ENCODE results near the gene SEMA7A. TPM values are rescaled to one million over a fixed set of nuclear protein-coding genes. Genes with fewer than 3 reads are reported as not detected.

Gene SEMA7A
- total RNA-seq, 1 donor from 2014 or later, result 5.5 TPM

DNA sequence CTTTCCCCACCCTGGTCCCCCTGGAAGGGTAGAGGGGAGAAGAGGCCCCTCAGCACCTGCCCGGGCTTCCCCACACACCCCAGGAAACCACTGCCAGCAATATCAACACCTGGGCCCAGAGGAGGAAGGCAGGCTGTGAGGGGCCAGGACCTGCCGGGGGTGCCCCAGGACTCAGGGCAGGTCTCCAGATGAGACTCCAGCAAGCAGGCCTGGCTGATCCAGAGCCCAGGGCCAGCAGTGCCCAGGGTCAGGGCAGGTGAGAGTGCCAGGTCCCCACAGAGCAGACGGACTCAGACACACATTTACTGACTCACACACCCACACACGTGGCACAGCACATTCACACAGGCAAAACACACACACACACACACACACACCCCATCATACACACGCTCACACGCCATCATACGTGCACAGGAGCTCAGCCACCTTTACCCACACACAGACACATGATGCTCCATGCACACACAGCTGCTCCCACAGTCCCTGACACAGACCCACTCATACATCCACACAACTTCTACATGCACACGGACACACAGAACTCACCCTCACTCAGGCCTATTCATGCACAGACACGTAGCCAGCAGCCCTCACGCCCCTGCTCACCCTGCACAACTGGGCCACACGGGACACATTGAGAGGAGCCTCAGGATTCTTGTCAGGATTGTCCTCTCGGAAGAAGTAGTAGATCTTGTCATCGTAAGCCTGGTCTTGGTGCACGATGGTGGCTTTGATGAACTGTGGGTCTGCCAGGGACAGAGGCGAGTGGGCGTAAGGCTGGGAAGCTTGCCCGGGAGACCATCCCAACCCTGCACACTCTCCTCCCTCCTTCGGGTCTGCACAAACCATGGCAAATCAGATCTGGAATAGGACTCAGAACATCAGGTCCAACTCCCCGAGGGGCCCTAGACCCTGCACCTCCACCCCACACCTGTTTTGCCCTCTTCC, 17.5 kb downstream of the SEMA7A start:
- intact Hi-C loops (cut with DNase I), result no loop called here
- Histone ChIP-seq H3K4me1 (no peaks in the 10 kb centered on the region), H3K36me3 (no peaks in the 10 kb centered on the region), H3K27ac (no peak overlapping the region), H3K27me3 (no peaks in the 10 kb centered on the region), H3K9me3 (no peaks in the 10 kb centered on the region), H3K4me3 (no peak overlapping the region)
- no peak for DNase-seq (ENCODE audit: low spot score in 2 of 2)
- TF ChIP-seq, protein P1, sequence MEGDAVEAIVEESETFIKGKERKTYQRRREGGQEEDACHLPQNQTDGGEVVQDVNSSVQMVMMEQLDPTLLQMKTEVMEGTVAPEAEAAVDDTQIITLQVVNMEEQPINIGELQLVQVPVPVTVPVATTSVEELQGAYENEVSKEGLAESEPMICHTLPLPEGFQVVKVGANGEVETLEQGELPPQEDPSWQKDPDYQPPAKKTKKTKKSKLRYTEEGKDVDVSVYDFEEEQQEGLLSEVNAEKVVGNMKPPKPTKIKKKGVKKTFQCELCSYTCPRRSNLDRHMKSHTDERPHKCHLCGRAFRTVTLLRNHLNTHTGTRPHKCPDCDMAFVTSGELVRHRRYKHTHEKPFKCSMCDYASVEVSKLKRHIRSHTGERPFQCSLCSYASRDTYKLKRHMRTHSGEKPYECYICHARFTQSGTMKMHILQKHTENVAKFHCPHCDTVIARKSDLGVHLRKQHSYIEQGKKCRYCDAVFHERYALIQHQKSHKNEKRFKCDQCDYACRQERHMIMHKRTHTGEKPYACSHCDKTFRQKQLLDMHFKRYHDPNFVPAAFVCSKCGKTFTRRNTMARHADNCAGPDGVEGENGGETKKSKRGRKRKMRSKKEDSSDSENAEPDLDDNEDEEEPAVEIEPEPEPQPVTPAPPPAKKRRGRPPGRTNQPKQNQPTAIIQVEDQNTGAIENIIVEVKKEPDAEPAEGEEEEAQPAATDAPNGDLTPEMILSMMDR (IDR thresholded peaks at IDR 0.05), result no peak

DNA sequence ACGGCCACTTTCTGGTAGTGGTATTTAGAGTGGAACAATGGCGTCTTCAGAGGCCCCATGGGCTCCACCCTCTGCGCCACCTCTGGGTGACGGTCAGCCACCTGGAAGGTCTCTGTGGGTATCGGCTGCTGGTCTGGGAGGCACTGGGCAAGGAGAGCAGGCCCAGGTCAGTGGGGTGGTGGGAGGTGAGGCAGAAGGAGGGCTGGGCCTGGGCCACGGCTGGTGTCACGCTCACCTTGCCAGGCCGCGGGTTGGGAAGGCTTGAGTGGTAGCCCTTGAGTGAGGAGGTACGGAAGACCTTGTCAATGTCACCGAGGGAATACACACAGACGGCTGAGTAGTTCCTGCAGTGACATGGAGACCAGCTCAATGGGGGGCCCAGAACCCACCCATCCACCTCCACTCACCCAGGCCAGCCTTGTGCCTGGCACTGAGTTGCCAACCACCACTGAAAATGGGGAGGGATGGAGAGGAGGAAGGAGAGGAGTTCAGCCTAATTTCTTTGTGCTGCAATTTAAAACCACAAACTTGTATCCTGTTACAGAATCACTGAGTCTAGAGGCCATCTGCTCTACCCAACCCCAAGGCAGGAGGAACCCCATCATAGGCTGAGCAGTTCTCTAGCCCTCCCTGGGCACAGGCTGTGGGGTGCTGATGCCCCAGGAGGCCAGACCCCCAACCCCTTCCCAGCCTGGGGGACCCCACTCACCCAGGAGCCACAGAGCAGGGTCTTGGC, 19.0 kb downstream of the SEMA7A start:
- Histone ChIP-seq H3K27me3 (no peaks in the 10 kb centered on the region), H3K27ac (no peak overlapping the region), H3K9me3 (no peaks in the 10 kb centered on the region), H3K4me1 (no peaks in the 10 kb centered on the region), H3K36me3 (no peaks in the 10 kb centered on the region), H3K4me3 (no peak overlapping the region)
- DNase-seq (ENCODE audit: low spot score in 2 of 2), result no peak
- intact Hi-C loops (cut with DNase I), result no loop called here
- TF ChIP-seq, protein P1 (IDR thresholded peaks at IDR 0.05), result no peak

DNA sequence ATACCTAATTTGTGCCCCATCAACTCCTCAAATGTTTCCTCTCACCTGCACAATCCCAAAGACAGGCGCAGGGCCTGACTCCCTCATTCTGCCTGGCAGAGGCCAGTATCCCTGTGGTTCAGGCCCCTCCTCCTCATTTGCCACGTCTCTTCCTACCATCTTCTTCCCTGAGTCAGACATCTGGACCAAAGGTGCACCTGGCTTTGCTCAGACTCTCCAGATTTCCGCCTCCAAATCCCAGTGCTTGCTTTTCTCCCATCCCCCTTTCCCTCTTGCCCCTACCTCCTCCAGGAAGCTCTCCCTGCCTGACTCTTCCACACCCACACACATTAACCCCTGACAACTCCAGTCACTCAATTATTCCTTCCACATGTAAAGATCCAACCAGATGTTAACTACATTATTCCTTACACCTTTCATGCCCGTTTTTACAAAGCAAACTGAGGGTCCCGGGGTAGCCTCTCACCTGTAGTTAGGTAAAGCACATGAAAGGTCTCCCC, 19.6 kb downstream of the SEMA7A start:
- H3K27ac ChIP-seq, result no peak overlapping the region
- H3K27me3 ChIP-seq, result no peaks in the 10 kb centered on the region
- no peak for DNase-seq (ENCODE audit: low spot score in 2 of 2)
- TF ChIP-seq, protein P1 (IDR thresholded peaks at IDR 0.05), result no peak
- H3K36me3 ChIP-seq, result no peaks in the 10 kb centered on the region
- H3K4me1 ChIP-seq, result no peaks in the 10 kb centered on the region
- H3K4me3 ChIP-seq, result no peak overlapping the region
- intact Hi-C loops (cut with DNase I), result no loop called here
- H3K9me3 ChIP-seq, result no peaks in the 10 kb centered on the region

DNA sequence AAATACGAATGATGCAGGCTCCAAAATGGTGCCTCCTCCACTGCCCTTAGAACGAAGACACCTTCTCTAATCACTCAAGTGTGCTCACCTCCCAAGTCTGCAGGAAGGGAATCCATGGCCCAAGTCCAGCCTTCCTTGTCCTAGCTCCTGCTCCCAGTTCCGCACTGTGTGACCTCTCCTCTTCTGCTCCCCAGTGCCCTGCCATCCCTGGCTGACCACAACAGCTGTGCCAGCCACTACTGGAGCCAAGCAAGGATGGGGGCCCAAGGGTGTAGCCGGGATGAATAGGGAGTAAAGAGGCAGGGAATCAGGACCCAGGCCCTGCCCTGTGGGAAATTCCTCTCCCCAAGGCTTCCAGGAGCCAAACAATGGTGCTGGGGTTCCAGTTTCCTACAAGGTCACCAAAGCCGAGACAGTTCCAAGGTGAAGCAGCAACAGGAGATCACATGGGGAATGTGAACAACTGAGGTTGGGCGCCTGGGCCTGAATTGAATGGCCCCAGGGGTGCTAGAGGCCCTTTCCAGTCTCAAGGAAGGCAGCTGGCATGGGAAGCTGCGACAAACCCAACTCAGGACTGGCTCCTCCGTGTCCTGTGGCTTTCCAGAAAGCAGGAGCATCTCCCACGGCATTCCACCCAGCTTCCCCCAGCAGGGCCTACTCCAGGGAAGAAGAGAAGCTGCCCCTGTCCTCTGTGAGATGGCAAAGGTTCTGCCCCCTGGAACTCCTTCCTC, 20.2 kb downstream of the SEMA7A start:
- H3K36me3 ChIP-seq, result no peaks in the 10 kb centered on the region

DNA sequence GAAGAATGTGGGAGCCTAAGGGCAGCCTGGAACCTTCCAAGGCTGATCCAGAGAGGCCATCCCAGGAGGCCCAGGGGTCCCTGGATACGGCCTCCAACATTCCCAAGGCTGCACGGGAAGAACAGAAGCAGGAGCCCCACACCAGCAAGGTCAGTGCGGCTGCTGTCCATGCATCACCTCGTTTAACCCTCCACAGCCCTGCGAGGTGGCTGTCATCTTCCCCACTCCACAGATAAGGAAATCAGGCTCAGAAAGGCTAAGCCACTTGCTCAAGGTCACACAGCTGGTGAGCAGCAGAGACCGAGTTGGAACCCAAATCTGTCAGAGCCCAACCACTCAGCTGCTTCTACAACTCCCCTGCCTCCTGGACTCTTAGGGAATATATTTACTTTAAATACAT, 21.6 kb downstream of the SEMA7A start:
- Histone ChIP-seq H3K36me3 (no peaks in the 10 kb centered on the region), H3K27ac (no peak overlapping the region), H3K4me3 (no peak overlapping the region), H3K9me3 (no peaks in the 10 kb centered on the region), H3K27me3 (no peaks in the 10 kb centered on the region), H3K4me1 (no peaks in the 10 kb centered on the region)
- no peak for DNase-seq (ENCODE audit: low spot score in 2 of 2)
- TF ChIP-seq, protein P1 (IDR thresholded peaks at IDR 0.05), result no peak
- intact Hi-C loops (cut with DNase I), result no loop called here

More for the DNA sequence above, 20.2 kb downstream of the SEMA7A start:
- H3K27me3 ChIP-seq, result no peaks in the 10 kb centered on the region
- TF ChIP-seq, protein P1 (IDR thresholded peaks at IDR 0.05), result no peak
- intact Hi-C loops (cut with DNase I), result no loop called here
- no peak for DNase-seq (ENCODE audit: low spot score in 2 of 2)
- H3K9me3 ChIP-seq, result no peaks in the 10 kb centered on the region
- no peak overlapping the region for H3K4me3 ChIP-seq
- H3K27ac ChIP-seq, result no peak overlapping the region
- H3K4me1 ChIP-seq, result no peaks in the 10 kb centered on the region
